GM11168 (cell line): ENCODE measurements around the gene TOMM6.

Experiments used
- in situ Hi-C: fragments of 300-500 bp; cut with MboI; formaldehyde crosslinking; loops from one replicate; pipeline ENCODE4 v1.12.0; 2022; ENCODE audit warnings: low sequenced_read_pairs; ENCODE audit not compliant: unreplicated experiment

TOMM6 gene

GRCh38 chr6:41818271-41819054 lies 31.0 kb downstream of the TOMM6 start:
- in situ Hi-C loops = no loop called here

- in situ Hi-C loops = no loop called here
Observed at GRCh38 chr6:41821266-41821665, 33.8 kb downstream of the TOMM6 start.

DNA sequence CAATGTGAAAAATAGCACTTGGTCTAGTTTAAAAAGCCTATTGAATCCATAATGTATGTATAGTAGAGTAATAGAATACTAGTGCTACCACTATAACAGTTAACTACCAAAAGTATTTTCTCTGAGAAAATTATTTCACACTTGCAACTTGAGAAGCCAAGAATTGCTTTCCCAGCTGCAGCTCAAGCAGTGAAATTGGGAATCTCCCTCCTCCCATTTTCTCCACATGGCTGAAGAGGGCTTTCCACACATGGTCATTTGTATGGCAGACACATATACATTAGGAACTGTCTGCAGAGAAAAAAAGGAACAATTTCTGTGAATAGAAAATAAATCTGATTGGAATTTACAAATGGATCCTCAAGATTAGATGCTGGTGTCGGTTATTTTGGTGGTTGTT lies 34.5 kb downstream of the TOMM6 start:
- in situ Hi-C loops = no loop called here

DNA sequence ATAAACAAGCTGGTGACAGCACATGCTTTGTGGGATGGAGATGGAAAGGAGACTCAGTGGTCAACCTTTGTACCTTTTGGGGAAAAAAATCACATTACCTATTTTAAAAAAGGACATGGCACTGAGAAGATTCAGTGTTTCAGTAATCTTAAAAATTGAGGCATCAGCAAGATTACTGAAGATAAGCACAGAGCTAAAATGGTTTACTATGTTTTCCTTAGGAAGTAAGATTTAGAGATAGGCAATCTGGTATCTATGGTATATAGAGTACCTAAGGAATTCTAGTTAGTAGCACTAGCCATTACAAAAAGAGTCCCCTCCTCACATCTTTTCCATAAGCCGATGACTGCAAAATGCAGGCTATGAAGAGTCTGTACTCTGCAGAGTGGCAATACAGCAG lies 35.7 kb downstream of the TOMM6 start:
- in situ Hi-C loops = no loop called here

GRCh38 chr6:41824571-41825569 lies 37.4 kb downstream of the TOMM6 start:
- in situ Hi-C loops = no loop called here

DNA sequence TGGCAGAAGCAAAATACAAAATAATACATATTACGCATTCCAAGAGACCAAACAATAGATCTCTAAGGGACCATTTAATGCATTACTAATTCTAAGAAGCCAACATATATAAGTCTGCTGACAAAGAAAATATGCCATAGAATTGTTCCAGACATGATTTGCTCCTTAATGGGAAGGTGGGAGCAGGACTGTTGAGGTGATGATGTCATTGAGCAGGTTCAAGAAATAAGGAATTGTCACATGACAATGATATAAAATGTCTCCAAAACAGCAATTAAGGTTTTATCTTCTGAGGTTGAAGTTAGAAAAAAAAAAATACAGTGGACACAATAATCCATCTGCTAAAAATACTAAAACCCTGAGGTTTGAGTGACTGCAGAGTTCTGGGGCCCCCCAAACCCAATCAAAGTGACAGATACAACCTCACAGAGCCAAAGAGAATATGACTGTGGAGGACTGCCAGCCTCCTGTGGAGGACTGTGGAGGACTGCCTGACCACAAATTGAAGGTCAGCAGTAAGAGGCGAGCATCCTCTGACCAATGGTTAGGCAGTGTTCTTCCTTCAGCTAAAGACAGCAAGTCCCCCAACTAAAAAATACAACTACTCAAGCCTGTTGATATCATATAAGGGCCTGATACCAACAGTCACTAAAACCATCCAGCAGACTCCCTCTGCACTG lies 39.0 kb downstream of the TOMM6 start:
- in situ Hi-C loops = no loop called here

DNA sequence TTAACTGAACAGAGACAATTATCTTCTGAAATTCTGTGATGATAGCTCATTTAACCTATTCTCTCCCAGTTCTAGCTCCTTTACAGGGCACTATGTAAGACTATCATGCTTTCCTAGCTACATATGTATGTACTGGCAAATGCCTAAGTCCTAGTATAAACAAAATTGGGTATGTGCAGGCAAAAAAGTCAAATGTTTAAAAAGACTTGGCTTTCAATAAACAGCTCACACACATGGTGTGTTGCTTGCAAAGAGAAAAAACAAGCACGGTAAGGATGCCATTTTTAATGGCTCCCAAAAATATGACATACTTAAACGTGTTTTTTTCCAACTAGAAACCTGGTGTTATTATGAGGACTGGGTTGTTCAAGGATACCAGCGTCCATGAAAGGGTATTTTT lies 44.8 kb downstream of the TOMM6 start:
- in situ Hi-C loops = no loop called here

DNA sequence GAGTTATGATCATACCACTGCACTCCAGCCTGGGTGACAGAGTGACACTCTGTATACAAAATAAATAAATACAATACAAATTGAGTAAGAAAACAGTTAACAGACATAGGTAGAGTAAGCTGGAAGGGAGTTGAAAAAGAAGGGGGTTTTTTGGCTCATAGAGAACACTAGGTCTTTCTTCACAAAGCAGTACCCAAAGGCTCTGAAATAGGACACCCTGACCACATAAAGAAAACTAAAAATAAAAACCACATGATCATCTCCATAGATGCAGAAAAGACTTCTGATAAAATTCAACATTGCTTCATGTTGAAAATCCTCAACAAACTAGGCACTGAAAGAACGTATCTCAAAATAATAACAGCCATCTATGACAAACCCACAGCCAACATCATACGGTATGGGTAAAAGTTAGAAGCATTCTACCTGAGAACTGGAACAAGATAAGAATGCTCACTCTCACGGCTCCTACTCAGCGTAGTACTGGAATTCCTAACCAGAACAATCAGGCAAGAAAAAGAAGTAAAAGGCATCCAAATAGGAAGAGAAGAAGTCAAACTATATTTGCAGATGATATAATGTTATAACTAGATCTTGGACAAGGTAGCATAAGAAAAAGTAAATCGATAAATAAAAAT lies 48.6 kb downstream of the TOMM6 start:
- in situ Hi-C loops = no loop called here

DNA sequence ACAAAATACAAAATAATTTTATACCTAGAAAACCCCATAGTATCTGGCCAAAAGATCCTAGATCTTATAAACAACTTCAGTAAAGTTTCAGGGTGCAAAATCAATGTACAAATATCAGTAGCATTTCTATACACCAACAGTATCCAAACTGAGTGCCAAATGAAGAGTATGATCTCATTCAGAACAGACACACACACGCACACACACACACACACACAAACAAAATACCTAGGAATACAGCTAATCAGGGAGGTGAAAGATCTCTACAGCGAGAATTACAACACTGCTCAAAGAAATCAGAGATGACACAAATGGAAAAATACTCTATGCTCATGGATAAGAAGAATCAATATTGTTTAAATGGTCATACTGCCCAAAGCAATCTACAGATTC lies 49.2 kb downstream of the TOMM6 start:
- in situ Hi-C loops = no loop called here
